HL-60 (cell line): ENCODE measurements around the gene FBXW7.

ENCODE experiments used
- GABPA ChIP-seq: IDR thresholded peaks from 2 replicates; pipeline ENCODE4 v1.6.1; 2012; ENCODE audit warnings: low read depth
- POLR2AphosphoS5 ChIP-seq: IDR thresholded peaks from 2 replicates; pipeline ENCODE4 v1.6.1; 2012; ENCODE audit warnings: low read depth
- TF ChIP-seq, protein P1 (sequence below): IDR thresholded peaks from one replicate; pipeline ENCODE4 v1.5.1; 2011; ENCODE audit warnings: low read length, control low read depth, inconsistent platforms; ENCODE audit not compliant: insufficient read depth
- TF ChIP-seq, protein P2 (sequence below): IDR thresholded peaks from 2 replicates; pipeline ENCODE4 v1.6.1; 2012; ENCODE audit warnings: low read depth; ENCODE audit not compliant: insufficient replicate concordance

DNA sequence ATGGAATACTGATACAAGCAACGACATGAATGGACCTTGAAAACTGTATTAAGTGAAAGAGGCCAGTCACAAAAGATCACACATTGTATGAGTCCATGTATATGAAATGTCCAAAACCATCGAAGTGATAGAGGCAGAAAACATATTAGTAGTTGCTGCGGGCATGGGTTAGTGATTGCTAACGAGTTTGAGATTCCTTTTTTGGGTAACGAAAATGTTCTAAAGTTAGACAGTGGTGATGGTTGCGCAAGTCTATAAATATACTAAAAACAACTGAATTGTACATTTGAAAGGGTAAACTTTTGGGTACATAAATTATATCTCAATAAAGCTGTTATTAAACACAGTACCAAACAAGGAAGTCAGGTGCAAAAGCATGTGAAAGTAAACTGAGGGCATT, 234.5 kb downstream of the FBXW7 start:
- TF ChIP-seq POLR2AphosphoS5 (no peak), GABPA (no peak)
- TF ChIP-seq, protein P1, sequence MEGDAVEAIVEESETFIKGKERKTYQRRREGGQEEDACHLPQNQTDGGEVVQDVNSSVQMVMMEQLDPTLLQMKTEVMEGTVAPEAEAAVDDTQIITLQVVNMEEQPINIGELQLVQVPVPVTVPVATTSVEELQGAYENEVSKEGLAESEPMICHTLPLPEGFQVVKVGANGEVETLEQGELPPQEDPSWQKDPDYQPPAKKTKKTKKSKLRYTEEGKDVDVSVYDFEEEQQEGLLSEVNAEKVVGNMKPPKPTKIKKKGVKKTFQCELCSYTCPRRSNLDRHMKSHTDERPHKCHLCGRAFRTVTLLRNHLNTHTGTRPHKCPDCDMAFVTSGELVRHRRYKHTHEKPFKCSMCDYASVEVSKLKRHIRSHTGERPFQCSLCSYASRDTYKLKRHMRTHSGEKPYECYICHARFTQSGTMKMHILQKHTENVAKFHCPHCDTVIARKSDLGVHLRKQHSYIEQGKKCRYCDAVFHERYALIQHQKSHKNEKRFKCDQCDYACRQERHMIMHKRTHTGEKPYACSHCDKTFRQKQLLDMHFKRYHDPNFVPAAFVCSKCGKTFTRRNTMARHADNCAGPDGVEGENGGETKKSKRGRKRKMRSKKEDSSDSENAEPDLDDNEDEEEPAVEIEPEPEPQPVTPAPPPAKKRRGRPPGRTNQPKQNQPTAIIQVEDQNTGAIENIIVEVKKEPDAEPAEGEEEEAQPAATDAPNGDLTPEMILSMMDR, result no peak
- TF ChIP-seq, protein P2, sequence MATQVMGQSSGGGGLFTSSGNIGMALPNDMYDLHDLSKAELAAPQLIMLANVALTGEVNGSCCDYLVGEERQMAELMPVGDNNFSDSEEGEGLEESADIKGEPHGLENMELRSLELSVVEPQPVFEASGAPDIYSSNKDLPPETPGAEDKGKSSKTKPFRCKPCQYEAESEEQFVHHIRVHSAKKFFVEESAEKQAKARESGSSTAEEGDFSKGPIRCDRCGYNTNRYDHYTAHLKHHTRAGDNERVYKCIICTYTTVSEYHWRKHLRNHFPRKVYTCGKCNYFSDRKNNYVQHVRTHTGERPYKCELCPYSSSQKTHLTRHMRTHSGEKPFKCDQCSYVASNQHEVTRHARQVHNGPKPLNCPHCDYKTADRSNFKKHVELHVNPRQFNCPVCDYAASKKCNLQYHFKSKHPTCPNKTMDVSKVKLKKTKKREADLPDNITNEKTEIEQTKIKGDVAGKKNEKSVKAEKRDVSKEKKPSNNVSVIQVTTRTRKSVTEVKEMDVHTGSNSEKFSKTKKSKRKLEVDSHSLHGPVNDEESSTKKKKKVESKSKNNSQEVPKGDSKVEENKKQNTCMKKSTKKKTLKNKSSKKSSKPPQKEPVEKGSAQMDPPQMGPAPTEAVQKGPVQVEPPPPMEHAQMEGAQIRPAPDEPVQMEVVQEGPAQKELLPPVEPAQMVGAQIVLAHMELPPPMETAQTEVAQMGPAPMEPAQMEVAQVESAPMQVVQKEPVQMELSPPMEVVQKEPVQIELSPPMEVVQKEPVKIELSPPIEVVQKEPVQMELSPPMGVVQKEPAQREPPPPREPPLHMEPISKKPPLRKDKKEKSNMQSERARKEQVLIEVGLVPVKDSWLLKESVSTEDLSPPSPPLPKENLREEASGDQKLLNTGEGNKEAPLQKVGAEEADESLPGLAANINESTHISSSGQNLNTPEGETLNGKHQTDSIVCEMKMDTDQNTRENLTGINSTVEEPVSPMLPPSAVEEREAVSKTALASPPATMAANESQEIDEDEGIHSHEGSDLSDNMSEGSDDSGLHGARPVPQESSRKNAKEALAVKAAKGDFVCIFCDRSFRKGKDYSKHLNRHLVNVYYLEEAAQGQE, result no peak
